Activated CD4-positive, alpha-beta T cell treated with anti-CD3 and anti-CD28 coated beads for 24 hours (primary cell): Measurements from ENCODE around the gene CDH9.
"Not testable (repeated sequence)": the region's sequence is repeated elsewhere in the genome, so short reads cannot be mapped to it uniquely, and the experiment has no call there.

Source experiments
- DNase-seq, 2 donors: peaks; one replicate each; pipeline ENCODE4 v3.0.0-alpha.2; 2020; ENCODE audit warnings: low read depth in 2 of 2

The CDH9 gene

GRCh38 chr5:26955161-26955560 lies 83.2 kb downstream of the CDH9 start:
- DNase-seq = no peak

GRCh38 chr5:26948921-26949320 lies 89.5 kb downstream of the CDH9 start:
- DNase-seq = no peak

GRCh38 chr5:26945901-26946300 lies 92.5 kb downstream of the CDH9 start:
- DNase-seq = no peak

GRCh38 chr5:26942481-26942880 lies 95.9 kb downstream of the CDH9 start:
- DNase-seq = no peak

DNA sequence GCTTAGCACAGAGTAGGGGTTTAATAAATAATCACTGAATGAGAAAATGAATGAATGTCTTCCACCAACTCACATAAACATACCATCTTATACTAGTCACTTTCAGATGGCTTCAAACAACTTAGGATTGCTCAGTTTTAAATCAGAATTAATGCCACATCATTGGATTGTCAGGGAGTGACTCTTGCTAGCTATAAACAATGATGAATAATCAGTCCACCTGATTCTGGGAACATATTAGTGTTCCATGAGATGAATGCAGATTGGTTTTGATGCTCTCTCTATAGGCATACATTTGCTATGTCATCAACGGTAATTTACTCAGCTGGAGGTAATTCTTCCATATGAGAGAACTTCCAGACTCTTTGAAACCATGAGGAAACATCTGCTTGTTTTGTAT lies 97.4 kb downstream of the CDH9 start:
- DNase-seq = no peak

- no peak for DNase-seq
Observed at GRCh38 chr5:26932238-26932637, 106.1 kb downstream of the CDH9 start.

DNA sequence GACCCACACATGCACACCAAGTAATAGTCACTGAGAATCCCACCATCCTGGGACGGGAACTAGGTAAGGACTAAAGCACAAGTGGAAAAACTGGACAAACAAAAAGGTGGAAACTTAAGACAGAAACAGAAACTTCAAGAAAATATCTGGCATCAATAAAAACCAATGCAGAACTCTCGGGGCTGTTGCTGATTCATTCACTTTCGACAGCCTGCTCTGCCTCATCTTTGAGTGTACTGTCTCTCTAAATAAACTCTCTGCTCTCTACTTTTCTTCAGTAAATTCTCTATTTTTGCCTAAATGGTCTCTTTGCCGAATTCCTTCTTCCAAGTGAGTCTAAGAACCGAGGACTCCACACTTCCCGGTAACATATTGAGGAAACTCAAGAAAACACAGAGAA lies 116.9 kb downstream of the CDH9 start:
- no peak for DNase-seq

DNA sequence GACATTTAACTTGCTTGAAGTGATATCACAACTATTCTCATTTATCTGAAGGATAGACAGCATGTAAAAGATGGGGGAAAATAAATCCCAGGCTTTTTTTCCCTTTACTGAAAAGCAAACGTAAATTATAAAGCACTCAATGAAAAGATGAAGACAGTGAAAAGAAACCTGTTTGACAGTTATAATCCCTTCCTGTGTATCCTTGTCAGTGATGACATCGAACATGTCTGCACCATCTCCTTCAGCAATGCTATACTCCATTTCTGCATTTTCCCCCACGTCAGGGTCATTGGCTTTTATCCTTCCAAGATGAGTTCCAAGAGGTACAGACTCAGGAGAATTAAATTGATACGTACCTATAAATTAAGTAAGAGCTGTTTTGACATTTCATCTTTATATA lies 134.9 kb downstream of the CDH9 start:
- no peak for DNase-seq

- no peak for DNase-seq
Observed at GRCh38 chr5:26894719-26895263, 143.6 kb downstream of the CDH9 start.

GRCh38 chr5:26893078-26893477 lies 145.3 kb downstream of the CDH9 start:
- no peak for DNase-seq

DNA sequence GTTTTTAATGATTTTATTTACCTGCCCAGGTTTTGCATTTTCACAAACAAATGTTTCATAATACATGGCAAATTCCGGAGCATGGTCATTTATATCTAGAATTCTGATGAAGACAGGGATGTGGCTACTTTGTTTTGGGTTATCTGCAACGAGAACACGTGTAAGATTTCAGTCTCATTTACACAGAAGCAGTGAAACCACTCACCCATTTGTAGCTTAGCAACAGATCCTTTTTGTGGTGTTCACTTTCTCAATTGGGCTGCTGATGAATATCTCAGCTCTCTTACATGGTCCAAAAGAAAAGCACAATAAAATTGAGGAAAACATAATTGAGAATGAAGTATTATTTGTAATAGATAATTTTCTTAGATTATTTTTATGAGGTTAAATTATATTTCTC lies 148.6 kb downstream of the CDH9 start:
- DNase-seq = no peak

DNA sequence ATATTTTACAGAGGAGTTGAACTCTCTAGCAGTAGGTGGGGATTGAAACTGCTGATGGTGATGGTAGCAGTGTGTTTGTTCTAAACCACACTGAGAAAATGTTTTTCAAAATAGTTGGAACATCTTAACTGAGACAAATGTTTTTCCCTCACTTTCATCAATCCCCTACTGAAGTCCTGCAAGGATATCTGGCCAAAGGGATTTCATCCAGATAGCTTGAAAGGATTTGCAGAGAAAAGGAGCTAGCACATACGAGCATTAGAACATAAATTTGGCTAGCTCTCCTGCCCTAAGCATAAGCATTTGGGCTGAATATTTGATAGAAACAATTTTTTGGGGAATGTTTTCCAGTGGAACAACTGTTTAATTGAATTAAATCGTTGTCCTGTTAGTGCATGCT lies 153.9 kb downstream of the CDH9 start:
- no peak for DNase-seq

- DNase-seq = no peak
Observed at GRCh38 chr5:26883375-26883774, 155.0 kb downstream of the CDH9 start.

- no peak for DNase-seq
Observed at GRCh38 chr5:26881901-26882300, 156.5 kb downstream of the CDH9 start.

DNA sequence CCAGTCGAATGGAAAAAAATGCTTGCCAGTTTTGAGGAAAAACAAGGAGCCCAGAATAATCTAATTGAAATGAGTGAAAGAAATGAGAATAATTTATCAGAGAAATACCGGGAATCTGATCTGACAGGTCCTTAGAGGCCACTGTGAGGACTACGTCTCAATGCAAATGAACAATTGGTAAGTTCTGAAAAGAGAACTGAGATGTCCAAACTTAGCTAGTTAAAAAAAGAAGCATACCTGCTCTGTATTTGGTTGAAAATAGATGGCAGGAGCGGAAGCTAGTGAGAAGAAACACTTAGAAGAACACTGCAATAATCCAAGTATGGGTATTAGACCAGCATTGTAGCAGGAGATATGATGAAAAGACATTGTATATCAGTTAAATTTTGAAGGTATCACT lies 161.2 kb downstream of the CDH9 start:
- no peak for DNase-seq

DNA sequence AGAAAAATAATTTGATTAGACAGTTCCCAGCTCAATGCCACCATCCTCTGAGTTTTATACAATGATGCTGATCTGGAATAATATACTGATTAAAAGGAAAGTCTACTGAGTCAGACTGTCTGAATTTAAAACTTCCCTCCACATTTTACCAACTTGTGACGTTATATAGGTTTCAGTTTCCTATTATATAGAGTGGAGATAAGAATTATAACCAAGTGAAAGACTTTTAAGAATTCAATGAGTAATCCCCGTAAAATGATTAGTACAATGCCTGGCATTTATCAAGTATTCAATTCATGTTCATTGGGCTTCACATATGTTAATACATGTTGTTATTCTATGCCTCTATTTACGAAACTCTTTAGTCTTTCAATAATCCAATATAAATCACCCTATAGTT lies 166.0 kb downstream of the CDH9 start:
- DNase-seq = no peak

DNA sequence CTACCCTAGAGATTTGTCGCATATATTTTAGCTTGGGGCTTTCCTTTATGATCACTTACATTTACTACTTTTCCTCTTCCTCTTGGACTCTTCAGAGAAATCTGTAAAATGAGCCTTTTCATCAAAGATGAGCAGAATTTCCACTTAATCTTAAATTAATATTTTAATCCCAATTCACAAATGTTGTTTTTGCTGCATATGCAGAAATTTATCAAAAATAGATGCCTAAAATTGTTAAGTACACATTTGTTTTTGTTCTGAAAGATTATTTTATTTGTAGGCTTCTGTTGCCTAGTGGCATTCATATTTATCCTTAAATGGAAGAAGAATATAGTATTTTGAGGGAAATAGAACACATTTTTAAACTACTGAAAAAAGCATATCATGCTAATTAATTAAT lies 168.6 kb downstream of the CDH9 start:
- DNase-seq = no peak

GRCh38 chr5:26868504-26868903 lies 169.9 kb downstream of the CDH9 start:
- DNase-seq = no peak

DNA sequence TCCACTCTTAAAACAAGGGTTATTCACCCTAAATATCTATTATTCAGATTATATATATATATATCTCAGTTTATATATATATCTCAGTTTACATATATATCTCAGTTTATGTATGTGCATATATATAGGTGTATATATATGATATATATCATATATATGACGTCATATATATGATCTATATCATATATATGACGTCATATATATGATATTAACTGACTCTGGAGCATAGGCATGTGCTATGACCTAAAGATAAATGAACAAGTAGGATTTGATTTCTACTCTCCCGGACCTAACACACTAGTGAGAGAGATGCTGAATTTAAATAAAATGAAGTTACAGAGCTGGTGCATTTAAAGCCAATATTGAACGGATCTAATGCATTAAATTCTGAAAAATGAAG lies 174.3 kb downstream of the CDH9 start:
- DNase-seq = no peak

- DNase-seq = no peak
Observed at GRCh38 chr5:26856238-26856637, 182.1 kb downstream of the CDH9 start.

DNA sequence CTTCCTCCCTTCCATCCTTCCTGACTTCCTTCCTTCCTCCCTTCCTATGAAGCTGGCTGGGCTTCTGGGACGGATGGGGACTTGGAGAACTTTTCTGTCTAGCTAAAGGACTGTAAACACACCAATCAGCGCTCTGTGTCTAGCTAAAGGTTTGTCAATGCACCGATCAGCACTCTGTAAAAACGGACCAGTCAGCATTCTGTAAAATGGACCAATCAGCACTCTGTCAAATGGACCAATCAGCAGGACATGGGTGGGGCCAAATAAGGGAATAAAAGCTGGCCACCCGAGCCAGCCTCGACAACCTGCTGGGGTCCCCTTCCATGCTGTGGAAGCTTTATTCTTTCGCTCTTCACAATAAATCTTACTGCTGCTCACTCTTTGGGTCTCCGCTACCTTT lies 185.9 kb downstream of the CDH9 start:
- not testable (repeated sequence) for DNase-seq

- no peak for DNase-seq
Observed at GRCh38 chr5:26847041-26847736, 191.2 kb downstream of the CDH9 start.

- no peak for DNase-seq
Observed at GRCh38 chr5:26843677-26844076, 194.7 kb downstream of the CDH9 start.

DNA sequence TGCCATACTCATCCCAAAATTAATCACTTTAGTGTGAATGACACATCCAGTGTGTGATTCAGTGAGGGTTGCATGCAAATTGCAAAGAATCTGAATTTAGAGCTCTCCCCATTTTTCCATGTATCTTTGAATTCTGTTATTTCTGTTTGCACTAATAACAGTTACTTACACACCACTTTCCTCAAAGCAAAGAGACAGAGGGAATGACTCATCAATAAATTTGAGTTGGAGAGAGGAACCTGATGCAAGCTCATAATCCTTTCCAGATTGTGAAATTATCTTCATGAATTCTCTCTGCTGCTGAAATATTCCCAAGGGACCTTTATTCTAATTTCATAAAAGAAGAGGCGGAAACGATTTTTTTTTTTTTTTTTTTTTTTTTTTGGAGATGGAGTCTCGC lies 204.8 kb downstream of the CDH9 start:
- no peak for DNase-seq
